HG03159 (cell line): ENCODE results near the gene DLGAP1.

Experiments
- ATAC-seq: cut with Tn5 transposase; IDR thresholded peaks from one replicate; pipeline ENCODE4 v1.9.1; 2021; ENCODE audit warnings: mild to moderate bottlenecking, moderate library complexity; ENCODE audit not compliant: unreplicated experiment

Gene DLGAP1

GRCh38 chr18:3675446-3675845, 779.7 kb downstream of the DLGAP1 start:
- no peak for ATAC-seq

- ATAC-seq = no peak
Observed at GRCh38 chr18:3671176-3671575, 783.9 kb downstream of the DLGAP1 start.

- no peak for ATAC-seq
Observed at GRCh38 chr18:3669376-3669775, 785.7 kb downstream of the DLGAP1 start.

- no peak for ATAC-seq
Observed at GRCh38 chr18:3667255-3668137, 787.6 kb downstream of the DLGAP1 start.

GRCh38 chr18:3666526-3667254, 788.4 kb downstream of the DLGAP1 start:
- ATAC-seq = no peak

- ATAC-seq = peak; percentile 62
Observed at GRCh38 chr18:3665780-3666525, 789.2 kb downstream of the DLGAP1 start.

GRCh38 chr18:3665204-3665603, 789.9 kb downstream of the DLGAP1 start:
- no peak for ATAC-seq

- no peak for ATAC-seq
Observed at GRCh38 chr18:3664563-3665178, 790.4 kb downstream of the DLGAP1 start.

- ATAC-seq = no peak
Observed at GRCh38 chr18:3663870-3664512, 791.1 kb downstream of the DLGAP1 start.

GRCh38 chr18:3661989-3662388, 793.1 kb downstream of the DLGAP1 start:
- no peak for ATAC-seq

GRCh38 chr18:3660739-3661515, 794.2 kb downstream of the DLGAP1 start:
- ATAC-seq = no peak

GRCh38 chr18:3658529-3658928, 796.6 kb downstream of the DLGAP1 start:
- no peak for ATAC-seq

GRCh38 chr18:3655254-3656050, 799.7 kb downstream of the DLGAP1 start:
- no peak for ATAC-seq

GRCh38 chr18:3654442-3655253, 800.5 kb downstream of the DLGAP1 start:
- ATAC-seq = no peak

GRCh38 chr18:3653851-3654441, 801.2 kb downstream of the DLGAP1 start:
- ATAC-seq = no peak

GRCh38 chr18:3653263-3653850, 801.8 kb downstream of the DLGAP1 start:
- no peak for ATAC-seq
